Esophagus muscularis mucosa (tissue), 4 donors: Measurements from ENCODE around the gene C1QB. TPM values are rescaled to one million over a fixed set of nuclear protein-coding genes. Genes with fewer than 3 reads are reported as not detected.
"Not testable (repeated sequence)": the region's sequence is repeated elsewhere in the genome, so short reads cannot be mapped to it uniquely, and the experiment has no call there.

ENCODE experiments used
- DNase-seq: peaks from one replicate; pipeline ENCODE4 v3.0.0-alpha.2; 2017; ENCODE audit errors: extremely low spot score
- H3K27ac ChIP-seq, 4 donors: fragments of 200-600 bp; sonication (generic); replicated peaks in 1 of 4; 1 replicate in 3 of 4; 2 replicates in 1 of 4; pipeline ENCODE4 v1.5.1; 2016 to 2019; ENCODE audit warnings: mild to moderate bottlenecking in 1 of 4
- H3K27me3 ChIP-seq, 4 donors: fragments of 200-600 bp; sonication (generic); one replicate each; pipeline versions ENCODE4 v1.5.1 to v1.6.0; 2016 to 2019
- H3K36me3 ChIP-seq, 4 donors: fragments of 200-600 bp; sonication (generic); one replicate each; pipeline ENCODE4 v1.5.1; 2016 to 2019
- H3K4me1 ChIP-seq, 4 donors: fragments of 200-600 bp; sonication (generic); one replicate each; pipeline ENCODE4 v1.5.1; 2016 to 2019
- H3K4me3 ChIP-seq, 4 donors: fragments of 200-600 bp; sonication (generic); 1 replicate in 2 of 4; 2 replicates in 2 of 4; pipeline ENCODE4 v1.5.1; 2016 to 2019; ENCODE audit warnings: mild to moderate bottlenecking in 4 of 4, moderate library complexity in 1 of 4
- H3K9me3 ChIP-seq, 4 donors: fragments of 200-600 bp; sonication (generic); 1 replicate in 3 of 4; 2 replicates in 1 of 4; pipeline ENCODE4 v1.5.1; 2016 to 2019
- EP300 ChIP-seq: sonication (generic); formaldehyde crosslinking; IDR thresholded peaks from one replicate; pipeline ENCODE4 v1.6.1; 2017; ENCODE audit warnings: antibody characterized with exemption
- POLR2A ChIP-seq: fragments of 450-650 bp; IDR thresholded peaks from one replicate; pipeline ENCODE4 v1.6.1; 2017; ENCODE audit warnings: antibody characterized with exemption, moderate library complexity, mild to moderate bottlenecking, low read depth
- POLR2AphosphoS5 ChIP-seq, 2 donors: sonication (generic); formaldehyde crosslinking; IDR thresholded peaks; one replicate each; pipeline ENCODE4 v1.6.1; 2017; ENCODE audit warnings: antibody characterized with exemption in 2 of 2
- WGBS: methylation state at CpG from one replicate; pipeline ENCODE4 v1.1.5; 2018; 5-methylcytosine and 5-hydroxymethylcytosine counted together
- intact Hi-C: fragments of 100-400 bp; cut with DNase I; formaldehyde crosslinking; loops from one replicate; pipeline ENCODE4 v1.15.1; 2023
- total RNA-seq, 4 donors: library from RNA; depleted of rRNA; stranded (reverse); fragments of >200 nt; gene quantifications; one replicate each; pipeline versions ENCODE4 v1.1.0 to v1.2.1, GENCODE V29; 2016
- TF ChIP-seq, protein P1 (sequence below), 3 experiments: fragments of 200-600 bp in 2 of 3; fragments of 450-650 bp in 1 of 3; sonication (generic) in 2 of 3; IDR thresholded peaks; one replicate each; pipeline ENCODE4 v1.5.1; 2017 to 2019; ENCODE audit warnings: antibody characterized with exemption in 3 of 3, mild to moderate bottlenecking in 2 of 3, moderate library complexity in 1 of 3

The C1QB gene
- total RNA-seq, 4 donors from 2014 or later, result 254 to 583 (median 288) TPM

DNA sequence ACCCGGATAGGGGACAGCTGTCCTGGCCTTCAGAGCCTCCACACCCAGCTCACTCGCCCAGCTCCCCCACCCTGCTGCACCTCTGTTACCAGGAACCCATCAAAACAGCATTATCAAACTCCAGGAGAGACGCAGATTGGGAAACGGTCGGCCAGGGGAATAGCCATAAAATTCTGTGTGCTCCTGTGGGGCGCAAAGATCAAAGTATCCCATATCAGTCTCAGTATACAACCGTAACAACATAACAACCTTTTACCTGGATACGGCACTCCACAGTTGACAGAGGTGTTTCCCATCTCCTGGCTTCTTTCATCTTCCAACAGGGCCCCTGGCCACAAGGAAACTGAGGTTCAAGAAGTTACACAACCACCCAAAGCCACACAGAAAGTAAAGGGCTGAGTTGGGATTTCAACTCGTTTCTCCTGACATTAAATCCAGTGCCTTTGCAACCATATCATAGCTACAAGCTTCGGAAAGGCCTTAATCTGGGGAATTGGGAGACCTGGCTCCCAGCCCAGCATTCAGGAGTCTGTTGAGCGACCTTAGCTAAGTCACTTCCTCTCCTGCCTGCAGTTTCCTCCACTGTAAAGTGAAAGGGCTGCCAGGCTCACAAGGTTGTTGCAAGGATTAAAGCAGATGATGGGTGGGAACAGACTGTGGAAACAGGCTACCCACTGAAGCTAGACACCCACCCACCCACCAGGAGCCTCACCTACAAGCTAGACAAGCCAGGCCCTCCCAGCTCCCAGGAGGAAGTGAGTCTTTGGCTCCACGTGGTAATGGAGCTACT, 49.5 kb downstream of the C1QB start:
- Histone ChIP-seq H3K27me3 (no peaks in the 10 kb centered on the region), H3K36me3 (no peaks in the 10 kb centered on the region), H3K4me3 (no peak overlapping the region), H3K27ac (no peak overlapping the region), H3K9me3 (no peaks in the 10 kb centered on the region), H3K4me1 (no peaks in the 10 kb centered on the region)
- WGBS, result 69% methylated on average over 12 of the region's 12 CpGs
- TF ChIP-seq, protein P1, sequence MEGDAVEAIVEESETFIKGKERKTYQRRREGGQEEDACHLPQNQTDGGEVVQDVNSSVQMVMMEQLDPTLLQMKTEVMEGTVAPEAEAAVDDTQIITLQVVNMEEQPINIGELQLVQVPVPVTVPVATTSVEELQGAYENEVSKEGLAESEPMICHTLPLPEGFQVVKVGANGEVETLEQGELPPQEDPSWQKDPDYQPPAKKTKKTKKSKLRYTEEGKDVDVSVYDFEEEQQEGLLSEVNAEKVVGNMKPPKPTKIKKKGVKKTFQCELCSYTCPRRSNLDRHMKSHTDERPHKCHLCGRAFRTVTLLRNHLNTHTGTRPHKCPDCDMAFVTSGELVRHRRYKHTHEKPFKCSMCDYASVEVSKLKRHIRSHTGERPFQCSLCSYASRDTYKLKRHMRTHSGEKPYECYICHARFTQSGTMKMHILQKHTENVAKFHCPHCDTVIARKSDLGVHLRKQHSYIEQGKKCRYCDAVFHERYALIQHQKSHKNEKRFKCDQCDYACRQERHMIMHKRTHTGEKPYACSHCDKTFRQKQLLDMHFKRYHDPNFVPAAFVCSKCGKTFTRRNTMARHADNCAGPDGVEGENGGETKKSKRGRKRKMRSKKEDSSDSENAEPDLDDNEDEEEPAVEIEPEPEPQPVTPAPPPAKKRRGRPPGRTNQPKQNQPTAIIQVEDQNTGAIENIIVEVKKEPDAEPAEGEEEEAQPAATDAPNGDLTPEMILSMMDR (IDR thresholded peaks at IDR 0.05), result no peak
- TF ChIP-seq POLR2A (no peak), POLR2AphosphoS5 (IDR thresholded peaks at IDR 0.05) (no peak), EP300 (no peak)
- no peak for DNase-seq
- intact Hi-C loops, result loop anchor here (5.0 kb wide), 1 partner anchor 185 kb away; no protein-coding TSS in a partner anchor

DNA sequence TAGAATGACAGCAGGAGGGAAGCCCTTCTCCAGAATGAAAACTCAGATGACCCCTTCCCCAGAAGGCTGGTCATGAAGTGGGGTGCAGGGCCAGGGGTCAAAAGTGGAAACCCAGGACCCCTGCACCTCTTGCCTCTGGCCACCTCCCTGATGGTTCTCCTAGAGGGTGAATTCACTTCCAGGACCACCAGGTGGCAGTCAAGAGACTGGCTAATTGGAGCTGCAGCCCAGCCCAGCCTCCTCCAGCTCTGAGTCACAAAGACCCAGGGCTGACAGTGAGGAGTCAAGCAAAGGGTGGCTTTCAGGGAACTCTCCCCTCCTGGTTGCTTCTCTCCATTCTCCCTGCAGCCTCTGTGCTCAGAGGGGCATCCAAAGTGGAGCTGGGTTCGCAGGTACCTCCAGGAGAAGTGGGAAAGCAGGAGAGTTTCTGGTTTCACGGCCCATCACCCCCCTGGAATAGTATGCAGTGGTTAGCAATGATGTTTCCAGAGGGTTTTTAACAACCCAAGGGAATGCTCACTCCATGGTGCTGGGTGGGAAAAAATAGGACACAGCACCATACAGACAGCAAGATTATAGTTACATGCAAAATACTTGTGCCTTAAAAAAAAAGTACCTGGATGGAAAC, 51.5 kb downstream of the C1QB start:
- H3K9me3 ChIP-seq, result no peaks in the 10 kb centered on the region
- H3K27ac ChIP-seq, result no peak overlapping the region
- H3K4me3 ChIP-seq, result no peak overlapping the region
- H3K36me3 ChIP-seq, result no peaks in the 10 kb centered on the region
- TF ChIP-seq POLR2AphosphoS5 (IDR thresholded peaks at IDR 0.05) (no peak), EP300 (no peak), POLR2A (no peak)
- TF ChIP-seq, protein P1 (IDR thresholded peaks at IDR 0.05), result peak; percentile 89 to 90 (median 90)
- 83% methylated on average over 2 of the region's 2 CpGs for WGBS
- H3K4me1 ChIP-seq, result peaks cover 0 to 1% (median 0%) of the 10 kb centered on the region in 4 donors
- DNase-seq, result peak; percentile 96
- H3K27me3 ChIP-seq, result peaks cover 0 to 13% (median 0%) of the 10 kb centered on the region in 4 donors
- intact Hi-C loops, result loop anchor here (2.0 to 5.0 kb wide), 2 partner anchors 183 to 226 kb away; no protein-coding TSS in a partner anchor

DNA sequence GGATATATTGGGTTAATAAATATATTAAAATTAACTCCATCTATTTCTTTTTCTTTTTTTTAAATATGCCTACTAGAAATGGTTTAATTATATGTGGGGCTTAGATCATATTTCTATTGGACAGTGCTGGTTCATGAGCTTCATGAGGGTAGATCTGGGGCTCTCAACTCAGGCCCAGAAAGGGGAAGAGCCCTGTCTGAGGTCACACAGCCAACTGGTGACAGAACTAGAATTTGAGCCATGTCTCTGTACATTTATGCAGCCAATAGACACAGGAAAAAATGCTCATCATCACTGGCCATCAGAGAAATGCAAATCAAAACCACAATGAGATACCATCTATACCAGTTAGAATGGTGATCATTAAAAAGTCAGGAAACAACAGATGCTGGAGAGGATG, 52.5 kb downstream of the C1QB start:
- H3K27ac ChIP-seq, result no peak overlapping the region
- peaks cover 6 to 10% (median 9%) of the 10 kb centered on the region in 4 donors for H3K4me1 ChIP-seq
- peaks cover 0 to 22% (median 0%) of the 10 kb centered on the region in 4 donors for H3K27me3 ChIP-seq
- H3K36me3 ChIP-seq, result no peaks in the 10 kb centered on the region
- DNase-seq, result no peak
- TF ChIP-seq POLR2AphosphoS5 (IDR thresholded peaks at IDR 0.05) (no peak), EP300 (no peak), POLR2A (no peak)
- TF ChIP-seq, protein P1 (IDR thresholded peaks at IDR 0.05), result no peak
- intact Hi-C loops, result loop anchor here (2.0 kb wide), 1 partner anchor 225 kb away; no protein-coding TSS in a partner anchor
- no peak overlapping the region for H3K4me3 ChIP-seq
- no peaks in the 10 kb centered on the region for H3K9me3 ChIP-seq

DNA sequence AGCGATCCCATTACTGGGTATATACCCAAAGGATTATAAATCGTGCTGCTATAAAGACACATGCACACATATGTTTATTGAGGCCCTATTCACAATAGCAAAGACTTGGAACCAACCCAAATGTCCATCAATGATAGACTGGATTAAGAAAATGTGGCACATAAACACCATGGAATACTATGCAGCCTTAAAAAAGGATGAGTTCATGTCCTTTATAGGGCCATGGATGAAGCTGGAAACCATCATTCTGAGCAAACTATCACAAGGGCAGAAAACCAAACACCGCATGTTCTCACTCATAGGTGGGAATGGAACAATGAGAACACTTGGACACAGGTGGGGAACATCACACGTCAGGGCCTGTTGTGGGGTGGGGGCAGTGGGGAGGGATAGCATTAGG, 53.1 kb downstream of the C1QB start:
- WGBS, result 95% methylated on average over 4 of the region's 4 CpGs
- H3K9me3 ChIP-seq, intact Hi-C loops, H3K27ac ChIP-seq, H3K36me3 ChIP-seq, DNase-seq, H3K4me3 ChIP-seq: not testable (repeated sequence)
- Histone ChIP-seq H3K4me1 (peaks cover 6 to 10% (median 10%) of the 10 kb centered on the region in 4 donors), H3K27me3 (peaks cover 0 to 23% (median 0%) of the 10 kb centered on the region in 4 donors)

DNA sequence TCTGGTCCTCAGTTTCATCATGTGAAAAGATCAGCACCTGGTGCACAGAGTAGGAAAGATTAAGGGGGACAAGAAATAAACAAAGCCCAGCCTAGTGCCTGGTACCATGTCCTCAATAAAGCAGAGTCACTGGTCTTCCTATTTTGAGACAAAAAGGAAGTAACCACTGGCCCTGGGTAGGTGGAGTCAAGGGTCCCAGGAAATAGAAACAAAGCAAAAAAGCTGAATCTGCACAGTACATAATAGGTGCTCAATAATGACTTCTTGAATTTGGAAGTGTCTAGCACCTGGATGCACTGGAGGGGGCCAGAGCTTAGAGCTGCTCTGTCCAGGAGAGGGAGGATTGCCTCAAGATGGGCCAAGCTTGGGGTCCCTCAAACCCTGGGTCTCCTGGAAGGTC, 55.7 kb downstream of the C1QB start:
- peaks cover 4 to 50% (median 11%) of the 10 kb centered on the region in 4 donors for H3K27me3 ChIP-seq
- peaks cover 13 to 25% (median 21%) of the 10 kb centered on the region in 4 donors for H3K4me1 ChIP-seq
- H3K27ac ChIP-seq, result no peak overlapping the region
- no peaks in the 10 kb centered on the region for H3K9me3 ChIP-seq
- no peak for TF ChIP-seq POLR2A
- H3K36me3 ChIP-seq, result no peaks in the 10 kb centered on the region
- intact Hi-C loops, result no loop called here
- H3K4me3 ChIP-seq, result no peak overlapping the region
- no peak for DNase-seq
